CD4-positive, alpha-beta T cell treated with Interleukin-15 for 1 hour (primary cell): ENCODE results near the gene MORN5.
A peak's percentile ranks its signal among the peaks of the same experiment; 100 is the strongest.

Experiments used
- DNase-seq: peaks from one replicate; pipeline ENCODE4 v3.0.0-alpha.2; 2020

The MORN5 gene

GRCh38 chr9:122144836-122145591 is 14.7 kb upstream of the MORN5 start:
- no peak for DNase-seq

DNA sequence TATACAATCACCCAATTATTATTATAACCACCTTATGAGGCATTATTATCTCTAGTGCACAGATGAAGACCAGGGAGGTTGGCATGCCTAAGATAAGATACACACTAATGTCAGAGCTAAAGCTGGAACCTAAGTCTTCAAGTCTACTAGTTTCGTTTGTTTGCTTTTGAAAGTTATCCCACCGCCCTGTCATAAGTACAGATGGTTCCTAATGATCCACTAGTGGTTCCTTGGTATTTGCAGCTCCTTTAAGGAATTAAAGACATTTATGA is 14.2 kb upstream of the MORN5 start:
- DNase-seq = no peak

- DNase-seq = no peak
These were observed 8.4 kb upstream of the MORN5 start for GRCh38 chr9:122151267-122151828.

GRCh38 chr9:122155796-122156195 is 3.9 kb upstream of the MORN5 start:
- no peak for DNase-seq

GRCh38 chr9:122158202-122158601 is 1.5 kb upstream of the MORN5 start:
- peak; percentile 36 for DNase-seq

DNA sequence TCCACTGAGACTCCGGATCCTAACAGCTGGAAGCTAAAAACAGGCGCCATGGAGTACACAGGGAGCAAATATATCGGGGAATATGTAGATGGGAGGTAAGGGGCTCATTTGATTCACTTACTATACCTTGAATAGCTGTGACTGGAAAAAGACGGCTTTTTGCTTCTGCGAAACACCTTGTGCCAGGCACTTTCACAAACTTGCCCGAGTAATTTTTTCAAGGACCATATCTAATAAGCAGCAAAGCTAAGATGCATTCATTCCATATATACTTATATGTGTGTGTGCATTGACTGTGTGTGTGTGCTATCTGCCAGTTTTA is 178 bp downstream of the MORN5 start:
- DNase-seq = no peak

- no peak for DNase-seq
These were observed 2.7 kb downstream of the MORN5 start for GRCh38 chr9:122162415-122162814.

DNA sequence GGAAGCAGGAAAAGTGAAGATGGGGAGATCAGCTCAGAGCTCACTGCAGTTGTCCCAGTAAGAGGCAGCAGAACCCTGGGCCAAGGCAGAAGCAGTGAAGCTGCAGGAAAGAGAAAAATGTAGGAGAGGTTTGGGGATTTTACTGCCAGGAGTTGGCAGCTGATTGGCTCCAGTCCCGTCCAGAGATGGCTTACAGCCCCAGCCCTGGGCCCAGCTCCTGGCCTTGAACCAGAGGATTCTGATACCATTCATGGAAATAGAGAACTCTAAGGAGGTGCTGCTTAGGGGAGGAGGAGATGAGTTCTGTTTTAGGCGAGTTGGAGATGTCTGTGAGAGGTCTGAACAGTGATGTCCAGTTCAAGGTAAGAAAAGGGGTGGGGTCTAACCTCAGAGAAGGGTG is 4.6 kb downstream of the MORN5 start:
- no peak for DNase-seq

DNA sequence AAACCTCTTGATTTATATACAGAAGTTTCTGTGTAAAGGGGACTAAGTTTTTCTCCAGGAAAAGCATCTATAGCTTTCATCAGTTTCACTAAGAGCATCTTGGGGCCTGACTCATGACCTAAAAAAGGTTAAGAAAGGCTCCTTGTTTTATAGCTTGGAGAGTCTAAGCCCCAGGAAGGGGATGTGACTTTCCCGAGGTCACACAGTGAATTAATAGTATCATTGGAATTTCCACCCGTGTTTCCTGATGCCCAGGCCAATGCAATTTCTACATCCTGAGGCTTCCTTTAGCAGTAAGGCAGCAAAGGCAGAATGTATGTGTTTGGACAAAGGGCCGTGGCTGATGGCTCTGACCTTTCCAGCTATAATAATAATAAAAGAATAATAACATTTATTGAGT is 8.6 kb downstream of the MORN5 start:
- no peak for DNase-seq

GRCh38 chr9:122172131-122172530 is 12.4 kb downstream of the MORN5 start:
- no peak for DNase-seq

DNA sequence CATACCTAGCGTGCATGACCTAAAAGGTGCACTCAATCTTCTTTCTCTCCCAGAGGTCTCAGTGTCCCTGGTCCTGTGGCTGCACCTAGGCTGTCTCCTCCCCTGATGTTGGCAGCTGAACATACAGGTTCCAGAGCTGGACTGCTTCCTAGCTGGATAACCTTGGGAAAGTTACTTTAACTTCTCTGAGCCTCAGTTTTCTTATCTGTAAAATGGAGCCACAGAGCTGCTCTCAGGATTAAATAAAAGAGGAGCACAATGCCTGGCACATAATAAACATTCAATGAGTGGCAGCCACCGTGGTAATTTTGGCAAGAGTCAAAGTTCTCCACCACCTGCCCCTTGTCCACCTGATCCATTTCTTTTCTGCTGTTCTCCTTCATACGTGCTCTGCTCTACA is 14.0 kb downstream of the MORN5 start:
- DNase-seq = no peak

- DNase-seq = no peak
These were observed 17.2 kb downstream of the MORN5 start for GRCh38 chr9:122176916-122177315.

DNA sequence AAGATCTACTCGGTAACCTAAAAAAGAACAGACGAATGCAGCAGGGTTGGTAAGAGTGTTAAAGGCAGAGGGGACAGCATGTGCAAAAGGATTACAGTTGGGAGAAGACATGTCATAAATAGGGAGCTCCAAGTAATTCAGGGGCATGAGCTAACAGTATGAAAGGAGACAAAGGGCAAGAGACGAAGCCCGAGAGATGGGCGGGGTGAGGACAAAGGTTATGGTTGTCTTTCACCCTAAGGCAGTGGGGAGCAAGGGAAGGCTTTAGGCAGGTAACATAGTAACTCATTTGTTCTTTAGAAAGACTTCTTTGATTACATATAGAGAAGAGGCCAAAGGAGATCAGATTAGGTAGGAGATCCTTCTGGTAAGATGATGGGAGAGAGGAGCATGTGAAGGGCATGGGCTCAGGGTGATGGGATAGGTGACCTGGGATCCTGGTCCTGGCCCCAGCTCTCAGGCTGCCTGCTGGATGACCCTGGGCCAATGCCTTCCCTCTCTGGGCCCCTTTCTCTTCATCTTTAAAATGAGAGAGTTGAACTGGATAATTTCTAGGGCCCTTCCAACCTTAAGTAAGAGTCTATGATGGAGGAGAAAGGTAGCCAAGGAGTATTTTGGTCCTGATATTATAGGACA is 19.5 kb downstream of the MORN5 start:
- no peak for DNase-seq

GRCh38 chr9:122179690-122180074 is 20.0 kb downstream of the MORN5 start:
- no peak for DNase-seq

- no peak for DNase-seq
These were observed 20.9 kb downstream of the MORN5 start for GRCh38 chr9:122180633-122181032.

- DNase-seq = no peak
These were observed 23.8 kb downstream of the MORN5 start for GRCh38 chr9:122183501-122183900.

GRCh38 chr9:122184551-122184950 is 24.8 kb downstream of the MORN5 start:
- no peak for DNase-seq

DNA sequence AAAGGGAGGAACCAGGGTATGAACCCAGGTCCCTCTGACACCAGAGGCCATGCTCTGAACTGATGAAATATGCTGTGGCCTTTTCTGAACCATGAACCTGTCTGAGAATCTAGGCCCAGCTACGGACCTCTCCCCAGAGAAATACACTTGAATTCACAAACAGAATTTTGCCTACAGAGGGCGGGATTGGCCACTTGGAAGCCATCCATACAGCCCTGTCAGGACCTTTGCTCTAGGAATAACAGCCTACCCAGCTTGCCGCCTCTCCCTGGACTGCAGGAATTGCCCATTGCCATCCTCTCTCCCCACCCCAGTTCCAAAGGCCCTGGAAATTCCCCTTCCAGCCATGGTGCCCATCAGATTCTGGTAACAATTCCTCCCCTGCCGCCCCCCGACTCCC is 26.6 kb downstream of the MORN5 start:
- DNase-seq = no peak

GRCh38 chr9:122186777-122187470 is 27.2 kb downstream of the MORN5 start:
- no peak for DNase-seq

DNA sequence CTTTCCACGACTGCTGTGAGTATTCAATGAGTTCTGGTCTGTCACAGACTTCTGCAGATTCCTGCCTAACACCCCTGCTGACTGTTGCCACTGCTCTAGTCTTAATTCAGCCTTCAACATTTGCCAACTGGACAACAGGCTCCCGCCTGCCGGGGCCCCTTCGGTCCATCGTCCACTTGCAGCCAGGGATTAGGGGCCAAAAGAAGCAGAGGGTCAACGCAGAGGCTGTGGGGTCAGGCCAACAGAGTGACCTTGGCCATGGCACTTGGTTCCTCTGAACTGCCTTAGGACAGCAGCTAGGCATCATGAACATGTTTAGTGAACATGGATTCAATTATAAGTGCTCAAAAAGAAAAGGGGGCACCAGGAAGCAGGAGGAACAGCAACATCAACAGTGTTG is 28.7 kb downstream of the MORN5 start:
- DNase-seq = no peak

DNA sequence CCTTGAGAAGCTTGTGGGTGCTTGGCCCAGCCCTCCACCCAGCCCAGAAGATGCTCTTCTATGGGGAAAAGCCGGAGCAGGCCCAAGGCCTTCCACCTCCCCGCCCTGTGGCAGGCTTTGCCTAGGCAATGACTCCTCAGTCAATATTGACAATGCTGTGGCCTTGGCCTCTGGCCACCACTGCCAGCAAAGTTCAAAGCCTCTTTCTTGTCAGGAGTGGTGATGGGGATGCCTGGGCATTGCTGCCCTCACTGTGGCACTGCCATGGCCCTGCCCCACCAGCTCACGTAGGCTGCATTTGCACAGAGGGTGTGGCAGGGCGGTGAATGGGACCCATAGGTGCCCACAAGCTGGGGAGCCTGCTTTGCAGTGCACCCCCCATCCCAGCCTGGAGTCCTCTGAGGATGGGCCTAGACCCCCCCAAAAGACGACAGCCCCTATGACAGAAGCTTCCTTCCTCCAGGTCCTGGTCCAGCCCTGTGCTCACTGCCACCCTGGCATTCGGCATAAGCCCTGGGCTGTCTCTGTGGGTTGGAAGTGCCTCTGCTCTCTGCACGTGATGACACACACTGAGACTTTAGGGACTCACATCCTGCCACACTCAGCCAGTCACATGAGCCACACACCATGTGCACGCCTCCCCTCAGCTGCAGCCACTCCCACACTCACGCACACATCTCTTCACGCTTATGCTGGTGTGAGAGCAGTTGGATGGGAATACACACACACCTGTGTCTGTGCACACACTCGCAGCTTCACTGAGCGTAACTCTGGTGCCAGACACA is 31.1 kb downstream of the MORN5 start:
- no peak for DNase-seq

- DNase-seq = no peak
These were observed 31.9 kb downstream of the MORN5 start for GRCh38 chr9:122191584-122191983.

GRCh38 chr9:122192261-122192875 is 32.7 kb downstream of the MORN5 start:
- no peak for DNase-seq
